Activated CD8-positive, alpha-beta memory T cell treated with anti-CD3 and anti-CD28 coated beads, Interleukin-2, amount 50 U/mL, for 4 hours (primary cell): ENCODE data around the gene TAF4.
"Not testable (repeated sequence)": the region's sequence is repeated elsewhere in the genome, so short reads cannot be mapped to it uniquely, and the experiment has no call there.

Experiments
- DNase-seq: peaks from one replicate; pipeline ENCODE4 v3.0.0-alpha.2; 2020

Gene TAF4

DNA sequence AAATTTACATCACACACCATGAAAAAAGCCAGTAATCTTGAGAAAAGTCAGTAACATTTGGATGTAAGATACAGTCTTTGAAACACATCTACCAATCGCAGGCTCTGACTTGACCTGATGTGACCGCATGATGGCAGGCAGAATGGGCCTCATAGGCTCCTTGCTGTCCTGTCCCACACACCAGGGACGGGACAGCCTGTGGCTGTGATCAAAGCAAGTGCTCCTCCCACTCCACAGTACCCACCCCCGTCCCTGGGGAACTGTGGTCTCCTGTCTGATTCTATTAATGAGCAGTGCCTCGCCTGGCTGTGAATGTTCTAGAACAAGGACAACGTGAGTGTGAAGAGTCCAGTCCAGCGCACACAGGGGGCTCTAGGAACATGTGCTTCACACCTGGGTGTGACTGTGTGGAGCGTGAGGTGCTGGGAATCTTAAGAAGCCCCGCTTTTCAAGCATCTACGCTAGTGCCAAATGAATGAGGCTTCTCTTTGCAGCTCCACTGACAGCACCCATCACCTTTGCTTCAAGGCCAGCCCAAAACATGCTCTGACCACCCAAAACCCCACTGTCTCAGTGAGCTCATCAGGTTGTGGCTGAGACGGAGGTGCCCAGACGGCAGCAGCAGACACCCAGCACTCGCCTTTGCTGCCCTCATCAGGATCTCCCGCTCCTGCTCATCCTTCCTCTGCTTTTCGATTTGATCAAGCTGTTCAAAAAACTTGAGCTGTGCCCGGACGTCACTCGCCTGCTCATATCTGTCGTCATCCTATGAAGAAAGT is 67.1 kb downstream of the TAF4 start:
- DNase-seq: no peak

- DNase-seq: no peak
Observed at GRCh38 chr20:61997891-61998290, 67.8 kb downstream of the TAF4 start.

- DNase-seq: no peak
Observed at GRCh38 chr20:61997372-61997771, 68.3 kb downstream of the TAF4 start.

DNA sequence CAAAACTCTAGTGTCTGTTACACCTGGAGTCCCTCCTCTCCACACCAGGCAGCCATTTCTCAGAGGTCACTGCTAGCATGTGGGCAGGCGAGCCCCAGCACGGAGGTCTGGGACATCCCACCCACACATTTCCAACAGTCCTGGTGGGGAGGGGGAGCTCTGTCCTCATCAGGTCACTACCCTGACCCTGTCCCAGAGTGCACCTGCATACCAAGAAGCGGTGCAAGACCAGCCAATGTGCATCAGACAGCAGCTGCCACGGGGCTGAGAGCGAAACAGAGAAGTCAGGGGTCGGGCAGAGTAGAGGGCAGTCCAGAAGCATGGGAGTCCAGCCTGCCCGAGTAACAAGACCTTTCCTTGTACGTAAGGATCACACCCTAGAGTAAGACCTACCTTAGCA is 71.1 kb downstream of the TAF4 start:
- no peak for DNase-seq

DNA sequence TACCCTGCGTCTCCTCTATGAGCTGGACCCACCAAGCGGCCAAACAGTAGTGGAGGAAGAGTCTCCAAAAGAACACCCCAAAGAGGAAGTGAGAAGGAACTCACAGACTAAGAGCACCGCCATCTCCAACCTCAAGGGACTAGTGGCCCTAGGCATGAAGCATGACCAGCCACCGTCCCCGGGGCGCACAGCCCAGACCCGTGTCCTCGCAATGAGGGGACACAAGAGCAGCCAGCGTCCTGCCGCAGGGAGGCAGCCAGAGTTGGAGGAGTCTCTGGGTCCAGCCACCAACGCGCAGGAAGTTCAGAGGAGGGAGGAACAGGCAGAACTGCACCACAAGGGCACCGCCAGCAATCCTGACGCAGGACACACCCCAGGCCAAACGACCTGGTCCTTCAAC is 72.6 kb downstream of the TAF4 start:
- DNase-seq: no peak

DNA sequence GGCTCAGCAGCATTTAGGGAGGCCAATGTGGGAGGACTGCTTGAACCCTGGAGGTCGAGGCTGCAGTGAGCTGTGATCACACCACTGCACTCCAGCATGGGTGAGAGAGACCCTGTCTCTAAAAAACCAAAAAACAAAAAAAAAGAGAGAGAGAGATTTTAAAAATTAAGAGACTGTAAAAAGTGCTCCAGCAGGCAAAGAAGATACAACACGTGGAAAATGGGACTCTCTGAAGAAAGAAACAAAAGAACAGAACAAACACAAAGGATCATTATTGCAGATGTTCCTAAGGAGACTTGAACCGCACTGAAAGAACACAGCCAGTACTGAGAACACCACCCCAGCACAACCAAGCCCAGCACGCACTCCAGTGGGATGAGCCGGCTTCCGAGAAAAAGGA is 74.2 kb downstream of the TAF4 start:
- DNase-seq: no peak

GRCh38 chr20:61990484-61990883 is 75.2 kb downstream of the TAF4 start:
- no peak for DNase-seq

GRCh38 chr20:61989741-61990140 is 75.9 kb downstream of the TAF4 start:
- DNase-seq: no peak

- no peak for DNase-seq
Observed at GRCh38 chr20:61988665-61989064, 77.0 kb downstream of the TAF4 start.

- no peak for DNase-seq
Observed at GRCh38 chr20:61986762-61987321, 78.8 kb downstream of the TAF4 start.

GRCh38 chr20:61985096-61985495 is 80.6 kb downstream of the TAF4 start:
- no peak for DNase-seq

DNA sequence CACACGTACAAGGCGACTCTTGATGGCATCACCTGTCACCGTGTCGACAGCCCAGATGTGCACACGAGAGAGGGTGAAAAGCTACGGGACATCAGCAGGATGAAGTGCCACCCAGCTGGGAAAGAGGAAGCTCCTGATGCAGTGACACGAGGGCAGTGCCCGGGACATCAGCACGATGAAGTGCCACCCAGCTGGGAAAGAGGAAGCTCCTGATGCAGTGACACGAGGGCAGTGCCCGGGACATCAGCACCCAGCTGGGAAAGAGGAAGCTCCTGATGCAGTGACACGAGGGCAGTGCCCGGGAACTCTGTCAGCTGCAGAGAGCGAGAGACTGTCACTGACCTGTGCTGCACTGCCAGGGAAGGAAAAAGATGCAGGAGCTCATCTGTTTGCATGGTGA is 81.2 kb downstream of the TAF4 start:
- not testable (repeated sequence) for DNase-seq

- DNase-seq: no peak
Observed at GRCh38 chr20:61983965-61984364, 81.7 kb downstream of the TAF4 start.

DNA sequence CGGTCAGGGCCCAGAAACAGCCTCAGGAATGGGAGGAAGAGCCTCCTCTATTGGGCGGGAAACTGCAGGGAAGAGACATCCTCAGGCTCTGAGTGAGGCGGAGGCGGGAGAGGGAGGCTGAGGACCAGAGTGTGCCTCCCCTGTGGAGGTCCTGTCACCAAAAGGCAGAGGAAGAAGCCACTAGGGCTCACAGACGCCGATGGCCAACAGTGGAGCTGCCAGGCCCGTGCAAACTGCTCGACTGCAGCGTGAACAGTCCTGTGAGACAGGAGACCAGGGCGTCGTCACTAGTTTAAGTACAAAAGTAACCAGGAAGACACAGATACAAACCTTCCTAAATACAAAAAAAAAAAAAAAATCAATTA is 82.7 kb downstream of the TAF4 start:
- no peak for DNase-seq

DNA sequence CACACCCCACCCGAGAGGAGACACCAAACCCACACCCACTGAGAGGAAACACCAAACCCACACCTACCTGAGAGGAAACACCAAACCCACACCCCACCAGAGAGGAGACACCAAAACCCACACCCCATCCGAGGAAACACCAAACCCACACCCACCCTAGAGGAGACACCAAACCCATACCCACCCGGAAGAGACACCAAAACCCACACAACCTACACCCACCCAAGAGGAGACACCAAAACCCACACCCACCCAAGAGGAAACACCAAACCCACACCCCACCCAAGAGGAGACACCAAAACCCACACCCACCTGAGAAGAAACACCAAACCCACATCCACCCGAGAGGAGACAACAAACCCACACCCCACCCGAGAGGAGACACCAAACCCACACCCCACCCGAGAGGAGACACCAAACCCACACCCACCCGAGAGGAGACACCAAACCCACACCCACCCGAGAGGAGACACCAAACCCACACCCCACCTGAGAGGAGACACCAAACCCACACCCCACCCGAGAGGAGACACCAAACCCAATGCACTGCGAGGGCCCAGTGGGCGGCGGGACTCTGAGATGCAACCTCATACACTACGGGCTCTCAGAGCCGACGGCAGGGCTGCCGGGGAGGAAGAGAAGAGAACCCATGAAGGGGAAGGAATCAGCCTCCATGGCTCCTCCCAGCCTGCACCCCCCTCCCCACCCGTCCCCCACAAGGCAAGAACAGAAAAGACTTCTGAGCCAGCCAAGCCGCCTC is 83.3 kb downstream of the TAF4 start:
- DNase-seq: no peak

- not testable (repeated sequence) for DNase-seq
Observed at GRCh38 chr20:61981691-61982090, 84.0 kb downstream of the TAF4 start.

DNA sequence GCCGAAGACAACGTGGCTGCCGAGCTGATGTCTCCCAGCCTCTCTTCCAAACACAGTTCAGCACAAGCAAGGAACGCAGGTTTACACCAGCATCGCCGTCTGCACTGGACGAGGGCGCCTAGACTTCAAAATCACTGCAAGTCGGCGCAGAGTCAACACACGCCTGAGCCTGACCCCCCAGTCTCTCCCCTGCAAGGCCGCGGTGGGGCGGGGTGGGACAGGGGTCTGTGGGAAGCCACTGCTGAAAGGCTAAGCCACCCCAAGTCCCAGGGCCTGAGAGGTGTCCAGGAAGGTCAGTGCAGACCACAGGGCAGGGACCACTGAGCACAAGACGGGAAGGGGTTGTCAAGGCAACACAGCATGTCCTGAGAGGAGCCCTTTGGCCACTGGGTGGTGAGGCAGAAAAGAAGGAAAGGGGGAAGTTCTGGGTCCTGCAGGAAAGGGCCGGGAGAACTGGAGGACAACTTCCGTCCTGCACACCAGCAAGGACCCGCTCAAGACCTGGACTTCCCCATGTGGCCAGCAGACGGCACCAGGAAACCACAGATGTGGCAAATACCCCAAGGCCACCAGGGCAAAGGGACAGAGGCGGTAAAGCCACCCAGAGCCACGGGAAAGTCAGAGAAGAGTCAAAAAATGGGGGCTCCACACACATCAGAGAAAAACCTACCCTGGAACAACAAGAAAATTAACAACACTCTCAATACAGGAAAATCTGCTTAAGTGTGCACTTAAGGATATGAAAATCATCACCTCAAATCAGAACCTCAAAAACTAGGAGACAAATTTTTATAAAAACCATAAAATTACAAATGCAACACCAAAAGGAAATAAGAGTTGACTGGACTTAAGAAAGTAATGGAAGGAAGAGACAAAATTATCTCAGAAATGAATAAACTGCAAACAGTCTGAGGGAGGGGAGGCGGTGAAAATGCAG is 84.8 kb downstream of the TAF4 start:
- DNase-seq: no peak

DNA sequence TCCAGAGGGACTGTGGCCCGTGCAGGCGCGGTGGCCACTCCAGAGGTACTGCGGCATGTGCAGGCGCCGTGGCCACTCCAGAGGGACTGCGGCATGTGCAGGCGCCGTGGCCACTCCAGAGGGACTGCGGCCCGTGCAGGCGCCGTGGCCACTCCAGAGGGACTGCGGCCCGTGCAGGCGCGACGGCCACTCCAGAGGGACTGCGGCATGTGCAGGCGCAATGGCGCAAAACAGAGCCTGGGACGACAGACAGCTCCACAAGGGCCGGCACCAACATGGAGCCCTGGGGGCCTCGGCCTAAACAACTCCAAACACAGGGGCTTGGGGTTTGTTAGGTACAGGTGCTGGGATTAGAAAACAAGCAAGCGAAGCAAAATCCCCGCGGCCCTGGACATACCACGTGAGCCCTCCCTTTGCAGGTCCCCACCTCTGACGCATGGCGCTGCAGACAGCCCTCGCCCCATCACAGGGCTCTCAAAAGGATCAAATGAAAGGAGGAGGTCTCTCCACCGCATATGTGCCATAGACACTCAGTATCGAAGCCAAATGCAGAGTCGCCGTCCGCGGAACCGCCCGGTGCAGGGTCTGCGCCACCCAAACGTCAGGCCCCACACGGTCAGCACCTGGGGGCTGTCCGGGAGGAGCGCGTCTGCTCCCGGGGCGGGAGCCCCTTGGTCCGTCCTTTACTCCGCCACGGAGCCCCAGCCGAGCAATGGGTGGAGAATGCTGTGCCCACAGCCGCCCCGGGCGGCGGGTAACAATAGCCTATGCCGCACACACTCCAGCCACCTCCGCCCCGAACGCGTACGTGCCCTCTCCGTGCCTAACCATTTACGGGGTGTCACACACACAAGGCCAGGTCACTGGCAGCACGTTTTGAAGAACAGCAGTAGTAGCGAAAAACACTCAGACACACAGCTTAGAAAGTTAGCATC is 85.7 kb downstream of the TAF4 start:
- DNase-seq: no peak

DNA sequence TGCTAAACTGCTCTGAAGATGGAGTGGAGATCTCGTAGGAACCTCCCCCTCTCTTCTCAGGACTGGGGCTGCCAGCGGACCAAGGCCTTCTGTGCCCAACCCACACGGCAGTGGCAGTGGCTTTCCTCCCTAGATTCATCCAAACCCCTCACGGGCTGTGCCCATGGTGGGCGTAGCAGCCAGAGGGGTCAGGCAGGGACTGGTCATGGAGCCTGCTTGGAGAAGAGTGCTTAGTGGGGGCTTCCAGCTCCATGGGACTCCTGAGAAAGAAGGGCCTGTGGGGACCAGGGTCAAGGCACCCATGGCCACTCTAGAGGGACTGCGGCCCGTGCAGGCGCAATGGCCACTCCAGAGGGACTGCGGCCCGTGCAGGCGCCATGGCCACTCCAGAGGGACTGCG is 86.6 kb downstream of the TAF4 start:
- no peak for DNase-seq

- DNase-seq: no peak
Observed at GRCh38 chr20:61978491-61978890, 87.2 kb downstream of the TAF4 start.

DNA sequence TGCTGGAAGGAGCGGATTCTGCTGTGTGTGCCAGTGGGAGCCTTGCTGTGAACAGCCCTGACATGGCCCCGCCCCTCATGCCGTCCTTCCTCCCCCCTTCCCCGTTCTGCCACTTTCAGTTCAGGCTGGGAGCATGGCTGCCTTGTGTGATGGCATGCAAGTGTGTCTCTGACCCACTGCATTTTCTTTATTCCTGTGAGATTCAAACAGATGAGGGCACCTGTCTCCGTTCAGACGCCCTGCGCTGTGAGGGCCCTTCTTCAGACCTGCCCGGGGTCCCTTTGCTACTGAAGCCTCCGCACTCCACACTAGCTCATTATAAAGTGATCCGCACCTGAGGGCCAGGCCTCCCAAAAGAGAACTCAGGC is 88.3 kb downstream of the TAF4 start:
- DNase-seq: no peak
